HEK293 (cell line): ENCODE measurements around the gene GALNT10.
A peak's percentile ranks its signal among the peaks of the same experiment; 100 is the strongest.

ENCODE experiments used
- AEBP2 ChIP-seq: fragments of 450-650 bp; formaldehyde crosslinking; IDR thresholded peaks from 2 replicates; pipeline ENCODE4 v1.5.1; 2016; ENCODE audit warnings: missing biosample characterization, missing genetic modification characterization, borderline replicate concordance
- ATF2 ChIP-seq: fragments of 450-650 bp; formaldehyde crosslinking; IDR thresholded peaks from 2 replicates; pipeline ENCODE4 v1.5.1; 2016; ENCODE audit warnings: missing biosample characterization, missing genetic modification characterization, low read depth
- GLIS1 ChIP-seq: fragments of 450-650 bp; formaldehyde crosslinking; IDR thresholded peaks from 2 replicates; pipeline ENCODE4 v1.5.1; 2016; ENCODE audit warnings: missing biosample characterization, missing genetic modification characterization
- GLIS2 ChIP-seq: fragments of 450-650 bp; formaldehyde crosslinking; IDR thresholded peaks from 2 replicates; pipeline ENCODE4 v1.5.1; 2016; ENCODE audit warnings: missing biosample characterization, missing genetic modification characterization
- IKZF3 ChIP-seq: fragments of 450-650 bp; IDR thresholded peaks from 2 replicates; pipeline ENCODE4 v1.5.0; 2018; ENCODE audit warnings: missing biosample characterization, mild to moderate bottlenecking, missing genetic modification characterization, moderate library complexity
- SCRT2 ChIP-seq: fragments of 450-650 bp; formaldehyde crosslinking; IDR thresholded peaks from 2 replicates; pipeline ENCODE4 v1.5.1; 2016; ENCODE audit warnings: missing biosample characterization, missing genetic modification characterization
- TCF7L2 ChIP-seq: IDR thresholded peaks from 2 replicates; pipeline ENCODE4 v1.6.1; 2011; ENCODE audit warnings: low read depth, mild to moderate bottlenecking, inconsistent platforms, low read length, moderate library complexity, borderline replicate concordance
- WT1 ChIP-seq: fragments of 450-650 bp; formaldehyde crosslinking; IDR thresholded peaks from 2 replicates; pipeline ENCODE4 v1.5.1; 2016; ENCODE audit warnings: missing biosample characterization, missing genetic modification characterization
- ZBTB48 ChIP-seq: fragments of 450-650 bp; formaldehyde crosslinking; IDR thresholded peaks from 2 replicates; pipeline ENCODE4 v1.5.1; 2016; ENCODE audit warnings: missing biosample characterization, missing genetic modification characterization
- ZNF174 ChIP-seq: fragments of 450-650 bp; formaldehyde crosslinking; IDR thresholded peaks from 2 replicates; pipeline ENCODE4 v1.5.0; 2017; ENCODE audit warnings: missing biosample characterization, mild to moderate bottlenecking, missing genetic modification characterization
- ZNF239 ChIP-seq: fragments of 450-650 bp; formaldehyde crosslinking; IDR thresholded peaks from 2 replicates; pipeline ENCODE4 v1.5.1; 2016; ENCODE audit warnings: missing biosample characterization, missing genetic modification characterization
- ZNF24 ChIP-seq: fragments of 450-650 bp; formaldehyde crosslinking; IDR thresholded peaks from 2 replicates; pipeline ENCODE4 v1.5.1; 2016; ENCODE audit warnings: missing biosample characterization, missing genetic modification characterization
- ZNF518A ChIP-seq: fragments of 450-650 bp; formaldehyde crosslinking; conservative IDR thresholded peaks from 2 replicates; pipeline ENCODE4 v1.5.1; 2016; ENCODE audit warnings: low read depth, missing biosample characterization, missing genetic modification characterization
- ZNF600 ChIP-seq: fragments of 450-650 bp; formaldehyde crosslinking; IDR thresholded peaks from 2 replicates; pipeline ENCODE4 v1.5.1; 2016; ENCODE audit warnings: missing biosample characterization, missing genetic modification characterization
- ZNF629 ChIP-seq: fragments of 450-650 bp; formaldehyde crosslinking; IDR thresholded peaks from 2 replicates; pipeline ENCODE4 v1.5.1; 2017; ENCODE audit warnings: missing biosample characterization, missing genetic modification characterization
- ZNF658 ChIP-seq: fragments of 450-650 bp; formaldehyde crosslinking; IDR thresholded peaks from 2 replicates; pipeline ENCODE4; 2016; ENCODE audit warnings: missing biosample characterization, missing genetic modification characterization
- ZNF701 ChIP-seq: fragments of 450-650 bp; formaldehyde crosslinking; IDR thresholded peaks from 2 replicates; pipeline ENCODE4 v1.5.1; 2016; ENCODE audit warnings: missing biosample characterization, missing genetic modification characterization
- ZNF76 ChIP-seq: fragments of 450-650 bp; formaldehyde crosslinking; IDR thresholded peaks from 2 replicates; pipeline ENCODE4; 2016; ENCODE audit warnings: low read depth, missing biosample characterization, missing genetic modification characterization, borderline replicate concordance
- ZNF776 ChIP-seq: fragments of 450-650 bp; formaldehyde crosslinking; IDR thresholded peaks from 2 replicates; pipeline ENCODE4 v1.5.0; 2017; ENCODE audit warnings: missing biosample characterization, missing genetic modification characterization, borderline replicate concordance
- ZSCAN30 ChIP-seq: fragments of 450-650 bp; IDR thresholded peaks from 2 replicates; pipeline ENCODE4 v1.5.1; 2018; ENCODE audit warnings: missing biosample characterization, mild to moderate bottlenecking, missing genetic modification characterization, moderate library complexity
- TF ChIP-seq, protein P1 (sequence below): fragments of 450-650 bp; formaldehyde crosslinking; IDR thresholded peaks from 2 replicates; pipeline ENCODE4 v1.5.1; 2016; ENCODE audit warnings: missing biosample characterization, missing genetic modification characterization
- TF ChIP-seq, protein P2 (sequence below): fragments of 450-650 bp; formaldehyde crosslinking; IDR thresholded peaks from 2 replicates; pipeline ENCODE4 v1.5.1; 2016; ENCODE audit warnings: missing biosample characterization, missing genetic modification characterization
- TF ChIP-seq, protein P3 (sequence below): fragments of 450-650 bp; formaldehyde crosslinking; IDR thresholded peaks from 2 replicates; pipeline ENCODE4 v1.5.1; 2016; ENCODE audit warnings: missing biosample characterization, missing genetic modification characterization
- TF ChIP-seq, protein P4 (sequence below): fragments of 450-650 bp; formaldehyde crosslinking; IDR thresholded peaks from 2 replicates; pipeline ENCODE4 v1.5.1; 2017; ENCODE audit warnings: missing biosample characterization, missing genetic modification characterization

The GALNT10 gene

GRCh38 chr5:154445422-154446194, 255.1 kb downstream of the GALNT10 start, which contains the start of gene SAP30L (continued):
- TF ChIP-seq, protein P1, sequence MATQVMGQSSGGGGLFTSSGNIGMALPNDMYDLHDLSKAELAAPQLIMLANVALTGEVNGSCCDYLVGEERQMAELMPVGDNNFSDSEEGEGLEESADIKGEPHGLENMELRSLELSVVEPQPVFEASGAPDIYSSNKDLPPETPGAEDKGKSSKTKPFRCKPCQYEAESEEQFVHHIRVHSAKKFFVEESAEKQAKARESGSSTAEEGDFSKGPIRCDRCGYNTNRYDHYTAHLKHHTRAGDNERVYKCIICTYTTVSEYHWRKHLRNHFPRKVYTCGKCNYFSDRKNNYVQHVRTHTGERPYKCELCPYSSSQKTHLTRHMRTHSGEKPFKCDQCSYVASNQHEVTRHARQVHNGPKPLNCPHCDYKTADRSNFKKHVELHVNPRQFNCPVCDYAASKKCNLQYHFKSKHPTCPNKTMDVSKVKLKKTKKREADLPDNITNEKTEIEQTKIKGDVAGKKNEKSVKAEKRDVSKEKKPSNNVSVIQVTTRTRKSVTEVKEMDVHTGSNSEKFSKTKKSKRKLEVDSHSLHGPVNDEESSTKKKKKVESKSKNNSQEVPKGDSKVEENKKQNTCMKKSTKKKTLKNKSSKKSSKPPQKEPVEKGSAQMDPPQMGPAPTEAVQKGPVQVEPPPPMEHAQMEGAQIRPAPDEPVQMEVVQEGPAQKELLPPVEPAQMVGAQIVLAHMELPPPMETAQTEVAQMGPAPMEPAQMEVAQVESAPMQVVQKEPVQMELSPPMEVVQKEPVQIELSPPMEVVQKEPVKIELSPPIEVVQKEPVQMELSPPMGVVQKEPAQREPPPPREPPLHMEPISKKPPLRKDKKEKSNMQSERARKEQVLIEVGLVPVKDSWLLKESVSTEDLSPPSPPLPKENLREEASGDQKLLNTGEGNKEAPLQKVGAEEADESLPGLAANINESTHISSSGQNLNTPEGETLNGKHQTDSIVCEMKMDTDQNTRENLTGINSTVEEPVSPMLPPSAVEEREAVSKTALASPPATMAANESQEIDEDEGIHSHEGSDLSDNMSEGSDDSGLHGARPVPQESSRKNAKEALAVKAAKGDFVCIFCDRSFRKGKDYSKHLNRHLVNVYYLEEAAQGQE = peak; percentile 24; the same call in 1 of the 2 replicates
- TF ChIP-seq ZNF76 (tag by site-specific recombination) (peak; percentile 8; the same call in 1 of the 2 replicates), ATF2 (tag by site-specific recombination) (no peak), IKZF3 (tag by site-specific recombination) (no peak), ZNF518A (tag by site-specific recombination) (no peak), ZNF600 (tag by site-specific recombination) (peak; percentile 14; the same call in 1 of the 2 replicates), ZSCAN30 (0 out of 2 replicates have a peak, but pooled peaks have one; percentile 12), TCF7L2 (no peak), WT1 (peak; percentile 27; the same call in 1 of the 2 replicates), SCRT2 (tag by site-specific recombination) (no peak), ZNF658 (tag by site-specific recombination) (no peak), ZNF629 (0 out of 2 replicates have a peak, but pooled peaks have one; percentile 29), ZNF24 (no peak), ZNF701 (tag by site-specific recombination) (no peak), ZNF174 (tag by site-specific recombination) (no peak), GLIS1 (no peak; the same call in 1 of the 2 replicates), ZNF776 (tag by site-specific recombination) (no peak), ZNF239 (tag by site-specific recombination) (no peak), ZBTB48 (0 out of 2 replicates have a peak, but pooled peaks have one; percentile 52), AEBP2 (no peak), GLIS2 (tag by site-specific recombination) (0 out of 2 replicates have a peak, but pooled peaks have one; percentile 32)
- TF ChIP-seq, protein P2, sequence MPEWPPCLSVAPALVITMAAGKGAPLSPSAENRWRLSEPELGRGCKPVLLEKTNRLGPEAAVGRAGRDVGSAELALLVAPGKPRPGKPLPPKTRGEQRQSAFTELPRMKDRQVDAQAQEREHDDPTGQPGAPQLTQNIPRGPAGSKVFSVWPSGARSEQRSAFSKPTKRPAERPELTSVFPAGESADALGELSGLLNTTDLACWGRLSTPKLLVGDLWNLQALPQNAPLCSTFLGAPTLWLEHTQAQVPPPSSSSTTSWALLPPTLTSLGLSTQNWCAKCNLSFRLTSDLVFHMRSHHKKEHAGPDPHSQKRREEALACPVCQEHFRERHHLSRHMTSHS (tag by site-specific recombination) = no peak
- TF ChIP-seq, protein P3, sequence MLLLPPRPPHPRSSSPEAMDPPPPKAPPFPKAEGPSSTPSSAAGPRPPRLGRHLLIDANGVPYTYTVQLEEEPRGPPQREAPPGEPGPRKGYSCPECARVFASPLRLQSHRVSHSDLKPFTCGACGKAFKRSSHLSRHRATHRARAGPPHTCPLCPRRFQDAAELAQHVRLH (tag by site-specific recombination) = peak; percentile 78; the same call in 1 of the 2 replicates
- TF ChIP-seq, protein P4, sequence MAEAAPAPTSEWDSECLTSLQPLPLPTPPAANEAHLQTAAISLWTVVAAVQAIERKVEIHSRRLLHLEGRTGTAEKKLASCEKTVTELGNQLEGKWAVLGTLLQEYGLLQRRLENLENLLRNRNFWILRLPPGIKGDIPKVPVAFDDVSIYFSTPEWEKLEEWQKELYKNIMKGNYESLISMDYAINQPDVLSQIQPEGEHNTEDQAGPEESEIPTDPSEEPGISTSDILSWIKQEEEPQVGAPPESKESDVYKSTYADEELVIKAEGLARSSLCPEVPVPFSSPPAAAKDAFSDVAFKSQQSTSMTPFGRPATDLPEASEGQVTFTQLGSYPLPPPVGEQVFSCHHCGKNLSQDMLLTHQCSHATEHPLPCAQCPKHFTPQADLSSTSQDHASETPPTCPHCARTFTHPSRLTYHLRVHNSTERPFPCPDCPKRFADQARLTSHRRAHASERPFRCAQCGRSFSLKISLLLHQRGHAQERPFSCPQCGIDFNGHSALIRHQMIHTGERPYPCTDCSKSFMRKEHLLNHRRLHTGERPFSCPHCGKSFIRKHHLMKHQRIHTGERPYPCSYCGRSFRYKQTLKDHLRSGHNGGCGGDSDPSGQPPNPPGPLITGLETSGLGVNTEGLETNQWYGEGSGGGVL (tag by site-specific recombination) = no peak
